Right forelimb (tissue), 1 donor: Measurements from ENCODE around the gene RNF152.

Experiments used
- DNase-seq: peaks from one replicate; pipeline ENCODE4 v3.0.0-alpha.2; 2018

Gene RNF152

DNA sequence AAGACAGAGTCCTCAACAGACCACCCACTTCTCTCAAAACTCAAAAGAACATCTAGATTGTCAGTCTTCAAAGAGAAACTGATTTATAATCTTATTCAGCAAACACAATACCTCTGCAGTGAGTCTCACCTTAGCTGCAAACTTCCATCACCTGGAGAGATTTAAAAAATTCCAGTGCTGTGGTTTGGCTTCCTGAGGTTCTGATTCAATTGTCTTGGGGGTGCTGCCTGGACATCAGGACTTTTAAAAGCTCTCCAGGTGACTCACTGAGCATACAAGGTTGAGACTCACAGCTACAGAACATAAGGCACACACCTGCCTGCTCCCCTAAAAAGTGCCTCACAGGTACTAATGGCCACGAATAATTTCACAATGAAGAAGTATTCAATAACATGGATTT, 40.3 kb downstream of the RNF152 start:
- DNase-seq = no peak

DNA sequence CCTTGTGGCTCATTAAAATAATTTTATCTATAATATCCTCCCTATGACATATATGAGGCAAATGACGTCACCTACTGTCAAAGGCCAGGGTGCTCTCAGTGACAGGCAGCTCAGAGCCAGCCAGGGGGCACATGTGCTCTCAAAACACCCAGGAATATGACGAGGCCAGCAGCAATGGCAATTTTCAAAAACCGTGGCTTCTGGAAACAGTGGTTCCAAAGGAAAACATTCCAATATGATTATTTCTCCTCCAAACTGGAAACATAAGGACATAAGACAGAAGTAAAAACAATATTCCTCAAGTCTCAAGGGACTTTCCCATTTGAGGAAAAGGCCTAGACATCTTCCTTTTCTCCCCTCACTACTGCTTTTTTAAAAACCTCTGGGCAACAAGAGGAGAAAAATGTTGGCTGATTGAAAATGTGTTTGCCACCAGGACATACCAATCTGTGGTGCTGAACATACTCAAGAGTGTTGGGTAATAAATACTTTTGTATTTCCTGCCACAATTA, 40.8 kb downstream of the RNF152 start:
- DNase-seq = no peak

DNA sequence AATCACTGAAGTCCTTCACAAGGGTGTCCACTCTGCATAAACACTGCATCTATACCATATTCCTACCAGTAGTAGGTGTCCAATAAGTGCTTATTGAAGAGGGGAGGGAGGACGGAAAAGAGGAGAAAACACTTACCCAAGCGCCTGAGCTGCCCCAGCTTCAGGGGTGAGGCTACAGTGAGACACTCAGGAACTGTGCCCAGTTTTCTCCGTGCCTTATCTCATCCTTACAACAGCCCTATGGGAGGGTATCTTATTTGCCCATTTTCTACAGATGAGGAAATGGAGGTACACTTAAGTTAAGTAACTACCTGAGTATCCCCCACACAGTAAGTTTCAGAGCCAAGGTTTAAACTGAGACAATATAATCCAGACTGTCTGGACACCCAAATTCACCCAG, 41.5 kb downstream of the RNF152 start:
- no peak for DNase-seq

DNA sequence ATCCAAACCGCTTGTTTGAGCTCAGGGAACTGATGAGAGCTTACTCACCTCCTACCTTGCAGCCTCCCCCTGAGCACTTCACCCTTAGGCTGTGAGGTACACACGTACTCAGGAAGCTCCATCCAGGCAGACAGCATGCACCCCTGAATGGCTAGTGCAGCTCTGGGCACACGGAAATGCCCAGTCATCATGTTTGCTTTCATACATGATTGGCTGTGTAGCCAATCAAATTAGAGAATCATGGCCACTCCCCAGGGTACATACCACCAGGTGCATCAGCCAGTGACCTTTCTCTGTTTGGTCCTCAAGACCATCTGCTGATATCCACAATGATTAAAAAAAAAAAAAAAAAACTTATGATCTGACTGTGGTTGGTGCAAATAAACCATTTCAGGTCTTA, 42.1 kb downstream of the RNF152 start:
- no peak for DNase-seq

DNA sequence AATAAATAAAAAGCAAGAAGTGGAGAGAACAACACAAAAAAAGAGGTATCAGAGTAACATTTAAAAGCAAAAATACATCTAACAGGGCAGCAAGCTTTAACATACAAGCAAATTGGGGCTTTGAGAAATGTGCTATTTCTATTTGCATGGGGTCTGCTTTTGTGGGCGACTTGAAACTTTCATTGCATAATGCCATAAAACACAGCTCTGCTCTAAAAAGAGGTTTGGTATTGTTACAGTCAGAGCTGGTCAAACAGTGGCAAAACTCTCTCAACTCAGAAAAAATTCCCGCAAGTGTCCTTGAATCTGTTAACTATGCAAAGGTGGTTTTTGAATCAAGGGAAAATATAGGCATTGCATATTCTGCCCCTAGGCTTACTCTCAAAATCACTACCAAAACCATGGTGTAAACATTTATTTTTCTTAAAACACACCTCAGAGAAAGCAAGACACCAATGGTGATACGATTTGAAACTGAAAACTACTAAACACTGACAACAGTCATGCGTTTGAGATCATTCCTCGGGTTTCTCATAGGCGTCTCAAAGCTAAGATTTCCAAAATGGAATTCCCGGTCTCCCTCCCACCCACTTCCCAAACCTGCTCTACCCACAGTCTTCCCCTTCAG, 45.5 kb downstream of the RNF152 start:
- no peak for DNase-seq

DNA sequence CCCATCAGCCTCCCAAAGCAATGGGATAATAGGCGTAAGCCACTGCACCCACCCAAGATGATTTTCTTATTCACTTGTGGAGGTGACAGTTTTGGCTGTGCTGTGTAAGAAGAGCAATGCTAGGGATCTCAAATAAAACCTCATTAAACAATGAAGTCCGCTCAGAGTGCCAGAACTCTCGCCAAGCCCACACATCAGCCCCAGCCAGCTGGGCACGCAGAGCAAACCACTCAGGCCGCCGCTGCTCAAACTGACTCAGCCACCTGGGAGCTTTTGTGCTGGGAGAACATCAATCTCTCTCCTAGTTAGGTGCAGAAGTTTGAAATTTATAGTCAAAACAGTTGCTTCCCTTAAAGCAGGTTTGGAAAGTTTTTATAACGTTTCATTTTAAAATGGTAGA, 47.6 kb downstream of the RNF152 start:
- DNase-seq = no peak

DNA sequence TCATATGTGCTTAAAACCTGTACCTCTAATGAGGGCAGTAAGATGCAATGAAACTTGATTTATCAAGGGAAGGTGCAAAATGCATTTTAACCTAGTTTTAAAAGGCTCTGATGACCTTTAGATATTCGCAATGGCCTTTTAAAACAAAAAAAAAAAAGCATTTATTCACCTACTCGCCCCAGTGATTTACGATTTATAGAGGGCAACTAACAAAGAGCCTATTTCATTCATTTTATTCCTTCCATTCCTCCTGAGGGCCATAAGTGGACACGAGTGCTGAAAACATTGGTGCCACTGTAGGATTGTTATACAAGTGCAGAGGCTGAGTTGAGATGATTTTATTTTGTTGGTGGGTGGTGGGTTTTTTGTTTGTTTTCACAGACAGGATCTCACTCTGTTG, 48.1 kb downstream of the RNF152 start:
- DNase-seq = no peak

DNA sequence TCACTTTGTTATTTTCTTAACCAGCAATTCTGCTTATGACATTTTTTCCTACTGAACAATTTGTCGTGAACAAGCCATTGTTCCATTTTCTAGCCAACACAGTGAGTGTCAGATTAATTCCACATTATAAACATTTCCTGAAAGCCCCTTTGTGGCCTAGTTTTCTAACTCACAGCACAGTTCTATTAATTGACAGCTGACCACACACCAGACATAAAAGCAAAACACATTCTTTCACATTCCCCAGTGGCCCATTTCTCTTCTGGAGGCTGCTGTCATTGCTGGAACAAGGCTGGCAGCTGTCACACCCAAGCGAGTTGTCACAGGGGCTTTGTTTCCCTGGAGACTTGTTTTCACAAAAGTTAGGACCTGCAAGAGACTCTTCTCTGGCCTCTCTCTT, 50.7 kb downstream of the RNF152 start:
- DNase-seq = no peak

DNA sequence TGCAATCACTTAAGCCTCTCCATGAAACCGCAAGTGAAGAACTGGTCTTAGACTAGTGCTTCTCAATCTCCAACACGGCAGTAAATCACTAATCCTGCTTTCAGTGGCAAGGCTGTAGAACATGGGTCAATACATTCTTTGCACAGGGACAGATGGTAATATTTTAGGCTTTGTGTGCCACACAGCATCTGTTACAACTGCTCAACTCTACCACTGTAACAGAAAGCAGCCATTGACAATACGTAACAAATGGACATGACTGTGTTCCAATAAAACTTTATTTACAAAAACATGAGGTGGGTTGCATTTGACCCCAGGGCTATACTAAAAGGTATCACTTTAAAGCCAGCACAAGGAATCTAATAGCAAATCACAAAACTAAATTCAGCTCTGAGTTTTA, 51.1 kb downstream of the RNF152 start:
- no peak for DNase-seq

DNA sequence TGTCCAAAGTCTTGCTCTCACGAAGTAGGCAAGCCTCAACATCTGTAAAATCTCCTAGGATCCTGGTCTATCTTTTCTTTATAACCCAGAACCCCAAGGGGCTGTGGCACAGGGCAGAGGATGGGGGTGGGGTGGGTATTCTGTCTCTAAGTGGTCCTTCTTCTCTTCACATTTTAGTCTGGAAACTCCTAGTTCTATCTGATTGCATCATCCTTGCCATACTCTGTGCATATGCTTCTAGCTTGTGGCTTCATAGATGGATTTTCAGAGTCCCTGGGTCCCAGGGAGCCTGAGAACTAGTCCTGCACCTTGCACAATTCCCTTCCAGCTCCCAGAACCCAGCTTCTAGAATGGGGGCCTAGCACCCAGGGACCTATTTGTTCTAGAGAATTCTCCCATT, 52.5 kb downstream of the RNF152 start:
- DNase-seq = no peak

DNA sequence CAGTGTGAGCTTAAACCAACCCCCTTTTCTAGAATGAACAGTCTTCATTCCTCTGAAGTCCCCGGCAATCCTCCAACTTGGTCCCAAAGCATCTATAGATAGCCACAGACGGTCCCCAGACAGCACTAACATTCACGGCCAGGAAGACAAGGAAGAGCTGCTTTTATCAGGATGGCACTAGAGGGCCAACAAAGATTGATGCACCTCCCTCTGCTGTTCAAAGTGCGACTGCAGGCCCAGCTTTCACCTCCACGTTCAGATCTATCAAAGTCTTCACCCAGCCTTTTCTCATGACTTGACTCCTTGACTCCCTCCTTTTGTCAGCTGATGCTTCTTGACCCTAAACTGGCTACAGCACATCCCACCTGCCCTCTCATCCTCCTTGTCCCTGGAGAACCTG, 54.3 kb downstream of the RNF152 start:
- DNase-seq = no peak

DNA sequence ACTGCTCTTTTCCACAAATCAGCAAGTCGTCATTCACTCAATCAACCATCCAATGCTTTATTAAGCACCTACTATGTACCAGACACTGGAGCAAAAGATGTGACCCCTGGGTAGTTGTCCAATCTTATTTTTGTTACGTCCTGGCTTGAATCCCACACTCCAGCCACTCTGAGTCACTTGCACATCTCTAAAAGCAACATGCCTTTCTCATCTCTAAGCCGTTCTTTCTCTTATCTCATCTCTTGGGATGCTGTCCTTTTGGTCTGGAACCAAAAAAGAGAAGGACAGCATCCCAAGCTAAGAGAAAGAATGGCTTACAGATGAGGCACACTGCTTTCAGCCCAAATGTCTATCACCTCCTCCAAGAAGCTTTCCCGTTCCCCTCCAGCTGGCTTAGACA, 58.8 kb downstream of the RNF152 start:
- DNase-seq = no peak

DNA sequence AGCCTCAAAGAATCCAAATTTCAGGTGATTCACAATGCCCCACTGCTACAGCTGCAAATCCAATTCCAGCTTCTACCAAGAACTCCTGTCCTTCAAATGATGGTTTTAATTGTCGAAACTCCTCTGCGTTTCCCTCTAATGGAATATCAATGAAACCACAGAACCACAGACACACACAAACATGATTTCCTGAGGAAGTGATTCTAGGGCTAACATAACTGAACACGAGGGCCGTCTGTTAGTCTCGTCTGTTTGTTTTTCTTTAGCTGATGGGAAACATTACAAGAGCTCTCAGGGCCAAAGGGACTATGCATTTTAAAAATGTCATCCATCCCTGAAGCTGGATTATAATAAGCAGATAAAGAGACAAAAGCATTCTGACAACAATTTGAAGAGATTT, 59.4 kb downstream of the RNF152 start:
- no peak for DNase-seq

DNA sequence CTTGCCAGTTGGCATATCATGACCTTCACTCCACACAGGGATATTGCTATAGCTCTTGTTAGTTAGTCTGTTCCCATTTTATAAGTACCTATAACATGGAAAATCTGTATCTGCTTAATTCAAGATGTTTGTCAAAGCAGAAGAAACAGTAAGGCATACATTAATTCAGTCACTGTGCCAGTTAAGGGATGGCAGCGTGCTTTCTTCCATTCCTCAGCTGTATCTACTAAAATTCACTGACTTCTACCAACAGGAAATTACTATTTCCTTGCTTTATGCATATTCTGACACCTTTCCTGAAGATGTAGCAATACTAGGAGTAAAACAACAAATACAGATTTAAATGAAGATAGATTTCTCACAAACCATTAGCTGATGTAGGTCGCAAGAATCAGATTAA, 59.9 kb downstream of the RNF152 start:
- no peak for DNase-seq

DNA sequence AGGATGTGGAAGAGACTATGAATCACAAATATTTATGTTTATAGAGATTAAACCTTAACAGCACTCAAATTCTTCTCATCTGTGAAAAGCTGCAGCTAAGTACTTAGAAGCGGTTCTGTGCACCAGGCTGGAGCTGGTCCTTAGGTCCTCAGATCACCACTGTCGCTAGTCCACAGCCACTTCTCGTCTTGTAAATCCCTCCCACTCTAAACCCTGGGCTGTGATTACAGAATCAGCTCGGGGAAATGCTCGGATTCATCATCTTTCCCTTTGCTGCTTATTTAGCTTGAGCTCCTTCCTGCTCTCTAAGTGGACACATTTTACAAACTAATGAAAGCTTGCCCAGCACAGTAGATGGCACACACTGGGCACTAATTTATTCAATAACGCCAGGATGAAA, 61.7 kb downstream of the RNF152 start:
- no peak for DNase-seq

DNA sequence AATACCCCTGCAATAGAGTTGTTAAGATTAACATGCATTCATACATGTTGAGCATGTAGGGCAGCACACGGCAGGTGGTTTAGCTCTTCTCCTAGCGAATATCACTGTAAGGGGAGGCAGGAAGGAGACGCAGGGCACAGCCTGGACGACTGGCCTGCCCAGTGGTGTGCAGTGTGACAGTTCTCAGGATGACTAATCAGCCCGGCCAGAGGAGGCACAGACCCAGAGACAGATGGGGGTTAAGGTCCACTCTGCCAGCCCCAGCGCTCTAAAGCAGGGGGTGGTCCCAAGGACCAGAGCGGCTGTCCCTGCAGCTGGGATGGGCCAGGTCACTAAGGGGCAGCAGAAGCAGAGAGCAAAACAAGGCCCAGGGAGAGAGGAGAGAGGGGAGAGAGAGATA, 63.7 kb downstream of the RNF152 start:
- DNase-seq = no peak

DNA sequence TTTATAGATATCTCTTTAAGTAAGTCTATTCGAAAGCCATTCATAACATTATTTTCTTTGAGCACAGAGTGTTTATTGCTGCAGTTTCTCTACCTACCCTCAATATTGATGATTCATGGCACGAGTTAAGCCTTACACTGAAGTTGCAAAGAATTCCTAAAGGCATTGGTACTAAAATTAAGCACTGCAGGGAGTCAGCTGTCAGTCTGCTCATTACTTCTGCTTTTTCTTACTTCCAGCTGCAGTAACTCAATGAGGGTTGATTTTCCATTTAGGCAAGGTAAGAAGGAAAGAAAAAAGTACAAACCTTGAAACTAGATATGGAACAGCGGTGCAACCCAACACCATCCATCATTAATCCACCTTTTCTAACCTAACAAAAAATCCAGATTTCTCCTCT, 65.2 kb downstream of the RNF152 start:
- no peak for DNase-seq

DNA sequence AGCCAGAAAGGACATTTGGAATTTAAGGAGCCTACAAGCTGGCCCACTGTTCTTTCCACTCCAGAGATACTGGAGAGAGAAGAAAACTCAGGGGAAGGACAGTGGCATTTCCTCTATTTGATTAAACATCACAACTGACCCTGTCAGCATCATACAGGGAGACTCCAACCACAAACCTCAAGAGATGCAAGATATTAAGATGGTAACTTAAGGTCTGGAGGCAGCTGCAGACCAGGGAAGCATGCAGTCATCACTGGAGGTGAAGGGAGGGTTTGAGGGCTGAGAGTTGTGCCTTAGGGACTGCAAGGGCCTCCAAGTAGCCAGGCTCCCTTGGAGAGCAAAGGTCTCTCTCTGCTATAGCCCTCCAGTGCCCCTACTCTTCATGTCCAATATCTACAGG, 67.4 kb downstream of the RNF152 start:
- DNase-seq = no peak

DNA sequence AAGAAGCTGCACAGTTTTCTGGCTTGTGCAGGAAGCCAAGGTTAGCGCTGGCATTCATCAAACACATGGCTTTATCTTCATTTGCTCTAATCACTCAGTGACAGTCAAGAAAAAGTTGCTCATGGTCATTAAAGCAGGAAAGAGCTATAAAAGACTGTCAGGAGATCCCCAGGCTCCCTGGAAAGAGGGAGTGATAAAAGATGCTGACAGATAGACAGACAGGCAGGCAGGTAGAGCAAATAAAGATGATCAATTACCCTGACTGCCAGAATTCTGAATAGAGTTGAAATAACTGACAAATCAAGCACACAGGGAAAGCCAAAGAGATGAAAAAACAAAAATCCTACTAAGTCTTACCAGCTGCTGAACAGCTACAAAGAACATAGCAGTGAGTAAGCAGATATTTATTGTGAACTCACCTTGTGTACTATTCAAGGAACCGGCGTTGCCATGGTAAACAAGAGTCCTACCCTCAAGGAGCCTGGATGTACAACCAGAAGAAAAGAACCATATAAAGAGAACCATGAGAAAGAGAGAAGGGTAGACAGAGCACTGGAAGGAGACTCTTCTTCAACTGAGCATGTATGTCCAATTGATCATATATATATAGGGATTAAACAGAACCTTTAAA, 68.0 kb downstream of the RNF152 start:
- DNase-seq = no peak

DNA sequence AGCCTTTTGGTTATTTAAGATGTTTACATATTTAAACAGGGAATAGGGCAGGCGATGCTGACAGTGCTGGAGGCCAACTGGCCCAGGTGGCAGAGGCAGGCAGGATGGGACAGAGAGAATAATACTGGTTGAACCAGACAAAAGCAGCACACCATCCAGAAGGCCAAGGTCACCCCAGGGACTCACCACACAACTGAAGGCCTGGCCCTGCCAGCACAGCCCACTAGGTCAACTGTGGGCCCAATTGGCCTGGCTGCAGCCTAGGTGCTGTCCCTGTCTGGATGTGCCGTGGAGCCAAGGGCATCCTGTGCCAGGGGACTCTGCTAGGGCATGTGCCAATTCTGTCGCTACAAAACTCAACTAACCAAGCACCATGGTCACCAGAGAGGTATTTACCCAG, 69.2 kb downstream of the RNF152 start:
- no peak for DNase-seq

DNA sequence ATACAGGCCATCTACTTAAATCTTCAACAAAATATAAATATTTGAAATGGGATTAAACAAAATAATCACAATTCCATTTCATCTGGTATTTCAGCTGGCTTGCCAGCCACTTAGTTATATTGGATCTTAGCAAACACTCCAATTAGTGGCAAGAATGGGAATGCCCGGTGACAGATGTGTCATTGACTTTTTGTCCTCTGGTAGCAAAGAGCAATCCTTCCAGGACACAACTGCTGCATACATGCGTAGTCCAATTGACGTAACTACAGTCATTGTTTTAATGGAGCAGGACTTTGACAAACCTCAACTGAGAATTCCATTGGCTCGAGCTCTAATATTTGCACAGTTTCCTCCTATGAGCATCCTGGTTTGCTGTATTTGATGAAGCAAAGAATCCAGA, 69.9 kb downstream of the RNF152 start:
- no peak for DNase-seq

DNA sequence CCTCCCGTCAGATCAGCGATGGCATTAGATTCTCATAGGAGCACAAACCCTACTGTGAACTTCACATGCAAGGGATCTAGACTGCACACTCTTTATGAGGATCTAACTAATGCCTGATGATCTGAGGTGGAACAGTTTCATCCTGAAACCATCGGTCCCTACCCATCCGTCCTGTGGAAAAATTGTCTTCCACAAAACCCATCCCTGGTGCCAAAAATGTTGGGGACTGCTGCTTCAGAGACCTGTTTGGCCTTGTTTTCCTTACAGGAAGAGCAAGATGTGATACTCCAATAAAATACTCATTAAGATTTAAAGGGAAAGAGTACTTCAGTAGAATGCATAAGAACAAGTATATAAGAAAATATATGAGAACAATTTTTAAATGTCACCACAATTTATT, 71.1 kb downstream of the RNF152 start:
- no peak for DNase-seq

DNA sequence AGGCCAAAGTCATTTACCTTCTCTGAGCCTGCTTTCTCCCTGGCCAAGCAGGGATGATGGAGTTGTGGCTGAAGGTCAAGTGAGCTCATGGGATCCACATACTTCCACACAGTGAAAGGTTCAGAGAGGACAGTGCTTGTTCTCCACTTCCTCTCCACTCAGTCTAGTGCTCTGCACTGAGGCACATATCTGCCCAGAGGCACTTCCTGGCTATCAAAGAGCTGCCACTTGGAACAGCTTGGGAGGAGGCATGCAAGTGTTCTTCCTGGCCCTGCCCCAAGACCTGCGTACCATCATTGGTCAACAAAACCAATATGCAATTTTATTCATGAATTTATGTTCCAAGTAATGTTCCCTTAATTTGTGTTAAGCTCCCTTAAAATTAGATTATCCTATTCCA, 71.9 kb downstream of the RNF152 start:
- no peak for DNase-seq

DNA sequence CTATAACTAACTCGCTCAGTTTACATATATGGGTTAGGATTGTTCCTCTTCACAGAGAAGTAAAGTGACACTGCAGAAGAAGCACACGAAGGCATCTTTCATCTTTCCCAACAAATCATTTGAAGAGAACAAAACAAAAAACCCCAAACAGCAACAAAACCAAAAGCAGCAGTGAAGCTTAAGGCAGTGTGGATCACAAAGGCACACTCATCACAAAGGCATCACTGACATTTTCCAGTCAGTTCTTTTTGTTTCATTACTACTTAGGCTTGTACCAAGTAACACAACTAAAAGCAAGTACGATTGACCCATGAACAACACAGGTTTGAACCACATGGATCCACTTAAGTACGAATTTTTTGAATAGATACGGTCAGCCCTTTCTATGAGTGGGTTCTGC, 75.7 kb downstream of the RNF152 start:
- DNase-seq = no peak

DNA sequence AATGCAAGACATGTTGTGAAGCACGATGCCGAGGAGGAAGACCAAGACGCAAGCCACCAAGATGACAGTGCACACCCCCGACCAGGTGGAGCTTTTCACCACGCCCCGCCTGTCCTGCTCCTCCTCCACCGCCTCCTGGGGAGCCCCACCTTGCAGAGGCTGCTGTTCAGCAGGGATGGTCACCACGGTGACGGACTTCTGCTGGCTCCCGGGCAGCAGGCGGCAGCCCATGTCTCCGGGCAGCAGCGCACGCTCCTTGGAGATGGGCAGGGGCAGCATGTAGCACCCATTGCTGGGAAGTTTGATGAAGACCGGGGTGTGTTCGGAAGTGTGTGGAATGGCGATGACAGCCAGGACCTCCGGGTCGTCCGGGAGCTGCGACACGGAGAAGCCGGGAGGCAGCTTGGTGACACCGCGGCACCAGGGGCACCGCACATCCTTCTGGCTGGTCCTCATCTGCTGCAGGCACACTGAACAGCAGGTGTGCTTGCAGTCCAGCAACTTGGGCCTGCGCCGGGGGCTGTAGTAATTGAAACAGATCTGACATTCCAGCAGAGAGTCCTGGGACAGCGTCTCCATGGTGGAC, 76.8 kb downstream of the RNF152 start:
- DNase-seq = no peak
